HepG2 (cell line): ENCODE results near the gene EMC9. TPM values are rescaled to one million over a fixed set of nuclear protein-coding genes. Genes with fewer than 3 reads are reported as not detected.

Source experiments
- ATF7-NPFF ChIP-seq: sonication (generic); formaldehyde crosslinking; IDR thresholded peaks from 2 replicates; pipeline ENCODE4 v1.8.1; 2023; ENCODE audit warnings: mild to moderate bottlenecking, low read depth, missing genetic modification reagents, moderate library complexity
- CBX1 ChIP-seq: IDR thresholded peaks from one replicate; pipeline ENCODE4 v1.6.1; 2016; ENCODE audit warnings: antibody characterized with exemption, low read depth
- CBX5 ChIP-seq: sonication (generic); formaldehyde crosslinking; IDR thresholded peaks from 2 replicates; pipeline ENCODE4 v1.4.0; 2020; ENCODE audit warnings: missing genetic modification reagents, borderline replicate concordance
- GATA4 ChIP-seq: sonication (generic); IDR thresholded peaks from 2 replicates; pipeline ENCODE4 v1.6.1; 2016; ENCODE audit warnings: antibody characterized with exemption, low read depth, borderline replicate concordance
- GPN1 ChIP-seq: sonication (generic); formaldehyde crosslinking; IDR thresholded peaks from 2 replicates; pipeline ENCODE4 v1.5.1; 2020; ENCODE audit warnings: missing genetic modification reagents, borderline replicate concordance
- IKZF1 ChIP-seq: fragments of 450-650 bp; IDR thresholded peaks from 2 replicates; pipeline ENCODE4 v1.7.1; 2016
- KDM2A ChIP-seq: sonication (generic); formaldehyde crosslinking; IDR thresholded peaks from 2 replicates; pipeline ENCODE4 v1.4.0; 2020; ENCODE audit warnings: low read depth, missing genetic modification reagents, borderline replicate concordance
- NFIC ChIP-seq: IDR thresholded peaks from 2 replicates; pipeline ENCODE4 v1.6.1; 2012; ENCODE audit warnings: mild to moderate bottlenecking, low read length, inconsistent platforms
- RFXANK ChIP-seq: IDR thresholded peaks from 2 replicates; pipeline ENCODE4 v1.6.1; 2016
- SP2 ChIP-seq: sonication (generic); formaldehyde crosslinking; IDR thresholded peaks from 2 replicates; pipeline ENCODE4 v1.5.1; 2020; ENCODE audit warnings: mild to moderate bottlenecking, missing genetic modification reagents
- SRSF1 ChIP-seq: fragments of 200-400 bp; formaldehyde crosslinking; optimal IDR thresholded peaks from 2 replicates; pipeline ENCODE3; 2017; ENCODE audit warnings: mild to moderate bottlenecking, low read depth, low read length, moderate library complexity
- TBX2 ChIP-seq: sonication (generic); formaldehyde crosslinking; IDR thresholded peaks from 2 replicates; pipeline ENCODE4 v1.5.0; 2020; ENCODE audit warnings: missing genetic modification reagents, mild to moderate bottlenecking, borderline replicate concordance
- TCF7 ChIP-seq: sonication (generic); IDR thresholded peaks from 2 replicates; pipeline ENCODE4 v1.6.1; 2016; ENCODE audit warnings: antibody characterized with exemption, low read depth
- THAP11 ChIP-seq: IDR thresholded peaks from 2 replicates; pipeline ENCODE4 v1.6.1; 2016; ENCODE audit warnings: missing biosample characterization, missing genetic modification reagents
- XRCC5 ChIP-seq: fragments of 200-400 bp; formaldehyde crosslinking; optimal IDR thresholded peaks from 2 replicates; pipeline ENCODE3; 2017; ENCODE audit warnings: mild to moderate bottlenecking, low read length
- ZNF10 ChIP-seq: sonication (generic); formaldehyde crosslinking; IDR thresholded peaks from 2 replicates; pipeline ENCODE4 v1.4.0; 2020; ENCODE audit warnings: mild to moderate bottlenecking, low read depth, missing genetic modification reagents, borderline replicate concordance
- ZNF256 ChIP-seq: sonication (generic); formaldehyde crosslinking; conservative IDR thresholded peaks from 2 replicates; pipeline ENCODE4 v1.4.0; 2020; ENCODE audit warnings: missing genetic modification reagents
- ZNF430 ChIP-seq: sonication (generic); formaldehyde crosslinking; IDR thresholded peaks from 2 replicates; pipeline ENCODE4 v1.9.0; 2021; ENCODE audit warnings: mild to moderate bottlenecking, missing genetic modification reagents
- ZNF652 ChIP-seq: IDR thresholded peaks from 2 replicates; pipeline ENCODE4 v1.6.1; 2016; ENCODE audit warnings: low read depth, borderline replicate concordance
- ZNF788 ChIP-seq: sonication (generic); formaldehyde crosslinking; IDR thresholded peaks from 2 replicates; pipeline ENCODE4 v1.5.0; 2020; ENCODE audit warnings: mild to moderate bottlenecking, missing genetic modification reagents, borderline replicate concordance
- polyA plus RNA-seq, 8 experiments: library from polyadenylated mRNA; depleted of rRNA in 3 of 8; stranded (reverse) in 7 of 8; unstranded in 1 of 8; fragments of >200 nt; fragmentation: Illumina TruSeq in 4 of 8; extraction: Trizol in 4 of 8; gene quantifications; 2 replicates each; pipeline versions ENCODE4 v1.2.1 to v1.2.3, GENCODE V29; 2011 to 2016; ENCODE audit warnings: low read depth in 4 of 8, missing spikeins in 1 of 8, mixed read lengths in 1 of 8; ENCODE audit not compliant: insufficient read depth in 1 of 8
- total RNA-seq, 5 experiments: library from RNA; depleted of rRNA; stranded (reverse); fragments of >200 nt; fragmentation: Illumina TruSeq; extraction: Trizol; gene quantifications; 2 replicates each; pipeline ENCODE4 v1.2.3, GENCODE V29; 2016; ENCODE audit warnings: low read depth in 1 of 5
- TF ChIP-seq, protein P1 (sequence below): sonication (generic); formaldehyde crosslinking; IDR thresholded peaks from 2 replicates; pipeline ENCODE4 v1.9.0; 2021; ENCODE audit warnings: missing genetic modification reagents, borderline replicate concordance
- TF ChIP-seq, protein P2 (sequence below): sonication (generic); formaldehyde crosslinking; IDR thresholded peaks from 2 replicates; pipeline ENCODE4 v1.5.0; 2020; ENCODE audit warnings: missing genetic modification reagents
- TF ChIP-seq, protein P3 (sequence below): sonication (generic); formaldehyde crosslinking; IDR thresholded peaks from 2 replicates; pipeline ENCODE4 v1.5.0; 2020; ENCODE audit warnings: missing genetic modification reagents
- TF ChIP-seq, protein P4 (sequence below): IDR thresholded peaks from 2 replicates; pipeline ENCODE4 v1.6.1; 2016; ENCODE audit warnings: low read depth
- TF ChIP-seq, protein P5 (sequence below): sonication (generic); formaldehyde crosslinking; IDR thresholded peaks from 2 replicates; pipeline ENCODE4 v1.8.0; 2023; ENCODE audit warnings: mild to moderate bottlenecking, missing genetic modification reagents

Gene EMC9
- total and polyA plus RNA-seq, 2 of the 13 experiments (the other 11 are each of a cell fraction or from before 2014, with no cell fraction given), result 60.5 to 78.7 TPM

DNA sequence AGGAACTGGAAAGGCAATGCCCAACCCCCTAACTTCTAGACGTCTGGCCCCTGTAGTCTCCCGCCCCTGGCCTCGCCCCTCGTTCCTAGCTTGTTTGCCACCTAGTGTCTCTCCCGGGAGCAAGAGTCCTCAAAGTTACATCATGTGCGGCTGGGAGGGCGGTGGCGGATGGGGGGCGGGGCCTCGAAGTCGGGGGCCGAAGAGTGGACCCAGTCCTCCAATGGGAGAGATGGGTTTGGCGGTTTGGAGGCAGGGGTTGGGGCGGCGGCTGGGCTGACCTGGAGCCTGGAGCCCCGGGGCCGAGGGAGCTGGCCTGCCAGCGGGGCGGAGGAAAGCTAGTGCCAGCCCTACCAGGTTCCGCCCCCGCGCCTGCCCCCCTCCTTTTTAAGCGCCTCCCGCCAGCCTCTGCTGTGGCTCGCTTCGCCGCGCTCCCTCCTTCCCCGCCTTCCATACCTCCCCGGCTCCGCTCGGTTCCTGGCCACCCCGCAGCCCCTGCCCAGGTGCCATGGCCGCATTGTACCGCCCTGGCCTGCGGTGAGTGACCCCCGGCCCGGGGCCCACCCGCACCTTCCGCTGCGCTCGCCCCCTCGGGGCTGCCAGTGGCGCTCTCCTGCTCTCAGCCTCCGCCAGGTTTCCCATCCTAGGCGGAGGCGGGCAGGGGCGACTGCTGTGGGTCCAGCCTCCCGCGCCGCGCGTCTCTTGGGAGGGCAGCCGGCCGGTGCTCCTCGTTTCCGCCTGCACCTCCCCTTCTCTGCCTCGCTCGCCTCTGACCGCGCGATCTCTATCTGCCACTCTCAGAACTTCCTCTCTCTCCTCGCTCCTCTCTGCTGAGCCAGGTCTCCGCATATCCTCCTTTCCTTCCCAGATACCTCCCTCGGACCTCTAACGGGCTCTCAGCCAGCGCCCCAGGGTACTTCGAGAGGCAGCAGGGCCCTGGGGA, 47.2 kb downstream of the EMC9 start, which contains the start of gene PCK2 (continued):
- TF ChIP-seq, protein P1, sequence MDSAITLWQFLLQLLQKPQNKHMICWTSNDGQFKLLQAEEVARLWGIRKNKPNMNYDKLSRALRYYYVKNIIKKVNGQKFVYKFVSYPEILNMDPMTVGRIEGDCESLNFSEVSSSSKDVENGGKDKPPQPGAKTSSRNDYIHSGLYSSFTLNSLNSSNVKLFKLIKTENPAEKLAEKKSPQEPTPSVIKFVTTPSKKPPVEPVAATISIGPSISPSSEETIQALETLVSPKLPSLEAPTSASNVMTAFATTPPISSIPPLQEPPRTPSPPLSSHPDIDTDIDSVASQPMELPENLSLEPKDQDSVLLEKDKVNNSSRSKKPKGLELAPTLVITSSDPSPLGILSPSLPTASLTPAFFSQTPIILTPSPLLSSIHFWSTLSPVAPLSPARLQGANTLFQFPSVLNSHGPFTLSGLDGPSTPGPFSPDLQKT, result peak; percentile 82
- TF ChIP-seq IKZF1, result no peak
- peak; percentile 93 for TF ChIP-seq ZNF256
- TF ChIP-seq ZNF652 (CRISPR knock-in tag), result peak; percentile 38
- TF ChIP-seq ZNF788 (CRISPR knock-in tag), result peak; percentile 97; the same call in 1 of the 2 replicates
- TF ChIP-seq RFXANK (CRISPR knock-in tag), result peak; percentile 96
- TF ChIP-seq XRCC5, result peak; percentile 34
- no peak for TF ChIP-seq TCF7
- peak; percentile 86 for TF ChIP-seq CBX5 (CRISPR knock-in tag)
- peak; percentile 100 for TF ChIP-seq CBX1
- no peak for TF ChIP-seq SP2 (CRISPR knock-in tag)
- peak; percentile 93 for TF ChIP-seq THAP11
- peak; percentile 100 for TF ChIP-seq ATF7-NPFF (CRISPR knock-in tag)
- TF ChIP-seq ZNF430 (CRISPR knock-in tag), result peak; percentile 100
- peak; percentile 77; the same call in 1 of the 2 replicates for TF ChIP-seq TBX2
- TF ChIP-seq, protein P2, sequence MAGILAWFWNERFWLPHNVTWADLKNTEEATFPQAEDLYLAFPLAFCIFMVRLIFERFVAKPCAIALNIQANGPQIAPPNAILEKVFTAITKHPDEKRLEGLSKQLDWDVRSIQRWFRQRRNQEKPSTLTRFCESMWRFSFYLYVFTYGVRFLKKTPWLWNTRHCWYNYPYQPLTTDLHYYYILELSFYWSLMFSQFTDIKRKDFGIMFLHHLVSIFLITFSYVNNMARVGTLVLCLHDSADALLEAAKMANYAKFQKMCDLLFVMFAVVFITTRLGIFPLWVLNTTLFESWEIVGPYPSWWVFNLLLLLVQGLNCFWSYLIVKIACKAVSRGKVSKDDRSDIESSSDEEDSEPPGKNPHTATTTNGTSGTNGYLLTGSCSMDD, result peak; percentile 88; the same call in 1 of the 2 replicates
- TF ChIP-seq, protein P3, sequence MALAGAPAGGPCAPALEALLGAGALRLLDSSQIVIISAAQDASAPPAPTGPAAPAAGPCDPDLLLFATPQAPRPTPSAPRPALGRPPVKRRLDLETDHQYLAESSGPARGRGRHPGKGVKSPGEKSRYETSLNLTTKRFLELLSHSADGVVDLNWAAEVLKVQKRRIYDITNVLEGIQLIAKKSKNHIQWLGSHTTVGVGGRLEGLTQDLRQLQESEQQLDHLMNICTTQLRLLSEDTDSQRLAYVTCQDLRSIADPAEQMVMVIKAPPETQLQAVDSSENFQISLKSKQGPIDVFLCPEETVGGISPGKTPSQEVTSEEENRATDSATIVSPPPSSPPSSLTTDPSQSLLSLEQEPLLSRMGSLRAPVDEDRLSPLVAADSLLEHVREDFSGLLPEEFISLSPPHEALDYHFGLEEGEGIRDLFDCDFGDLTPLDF, result peak; percentile 91
- TF ChIP-seq, protein P4, sequence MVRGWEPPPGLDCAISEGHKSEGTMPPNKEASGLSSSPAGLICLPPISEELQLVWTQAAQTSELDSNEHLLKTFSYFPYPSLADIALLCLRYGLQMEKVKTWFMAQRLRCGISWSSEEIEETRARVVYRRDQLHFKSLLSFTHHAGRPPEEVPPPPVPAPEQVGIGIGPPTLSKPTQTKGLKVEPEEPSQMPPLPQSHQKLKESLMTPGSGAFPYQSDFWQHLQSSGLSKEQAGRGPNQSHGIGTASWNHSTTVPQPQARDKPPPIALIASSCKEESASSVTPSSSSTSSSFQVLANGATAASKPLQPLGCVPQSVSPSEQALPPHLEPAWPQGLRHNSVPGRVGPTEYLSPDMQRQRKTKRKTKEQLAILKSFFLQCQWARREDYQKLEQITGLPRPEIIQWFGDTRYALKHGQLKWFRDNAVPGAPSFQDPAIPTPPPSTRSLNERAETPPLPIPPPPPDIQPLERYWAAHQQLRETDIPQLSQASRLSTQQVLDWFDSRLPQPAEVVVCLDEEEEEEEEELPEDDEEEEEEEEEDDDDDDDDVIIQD, result peak; percentile 93
- TF ChIP-seq SRSF1, result peak; percentile 89
- peak; percentile 98 for TF ChIP-seq KDM2A (CRISPR knock-in tag)
- TF ChIP-seq, protein P5, sequence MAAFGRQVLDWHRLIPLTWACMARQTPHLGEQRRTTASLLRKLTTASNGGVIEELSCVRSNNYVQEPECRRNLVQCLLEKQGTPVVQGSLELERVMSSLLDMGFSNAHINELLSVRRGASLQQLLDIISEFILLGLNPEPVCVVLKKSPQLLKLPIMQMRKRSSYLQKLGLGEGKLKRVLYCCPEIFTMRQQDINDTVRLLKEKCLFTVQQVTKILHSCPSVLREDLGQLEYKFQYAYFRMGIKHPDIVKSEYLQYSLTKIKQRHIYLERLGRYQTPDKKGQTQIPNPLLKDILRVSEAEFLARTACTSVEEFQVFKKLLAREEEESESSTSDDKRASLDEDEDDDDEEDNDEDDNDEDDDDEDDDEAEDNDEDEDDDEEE, result no peak
- TF ChIP-seq GPN1 (CRISPR knock-in tag), result peak; percentile 98
- no peak for TF ChIP-seq NFIC
- TF ChIP-seq GATA4, result peak; percentile 97
- TF ChIP-seq ZNF10 (CRISPR knock-in tag), result peak; percentile 98; the same call in 1 of the 2 replicates
